ENCODE results near the gene ZNF747.

Gene ZNF747

DNA sequence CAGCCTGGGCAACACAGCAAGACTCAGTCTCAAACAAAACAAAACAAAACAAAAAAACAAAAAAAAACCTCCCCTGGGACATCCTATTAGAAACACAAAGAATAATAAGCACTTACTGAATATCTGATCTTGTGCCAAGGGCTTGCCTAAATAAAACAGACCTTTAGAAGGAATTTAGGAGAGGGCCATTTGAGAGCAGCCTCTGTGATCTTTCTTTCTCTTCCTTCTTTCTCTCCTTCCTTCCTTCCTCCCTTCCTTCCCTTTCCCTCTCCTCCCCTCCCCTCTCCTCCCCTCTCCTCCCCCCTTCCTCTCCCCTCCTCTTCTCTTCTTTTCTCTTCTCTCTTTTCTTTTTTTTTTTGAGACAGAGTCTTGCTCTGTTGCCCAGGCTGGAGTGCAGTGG, 49.8 kb downstream of the ZNF747 start:
- no peak for DNase-seq (ENCODE audit: extremely low spot score)
- POLR2A ChIA-PET: interaction anchor here (0.6 kb wide), 1 partner anchor 20 kb away, joined by 3 read pairs; no protein-coding TSS in a partner anchor
- TF ChIP-seq FOXK2 (IDR thresholded peaks at IDR 0.05) (no peak), FOXA1 (IDR thresholded peaks at IDR 0.05) (no peak), HDGF (IDR thresholded peaks at IDR 0.05; ENCODE audit: borderline replicate concordance) (no peak), ZNF384 (IDR thresholded peaks at IDR 0.05) (no peak), NFRKB (IDR thresholded peaks at IDR 0.05) (no peak), SP1 (IDR thresholded peaks at IDR 0.05) (no peak)
- CTCF ChIA-PET: no interaction called here

DNA sequence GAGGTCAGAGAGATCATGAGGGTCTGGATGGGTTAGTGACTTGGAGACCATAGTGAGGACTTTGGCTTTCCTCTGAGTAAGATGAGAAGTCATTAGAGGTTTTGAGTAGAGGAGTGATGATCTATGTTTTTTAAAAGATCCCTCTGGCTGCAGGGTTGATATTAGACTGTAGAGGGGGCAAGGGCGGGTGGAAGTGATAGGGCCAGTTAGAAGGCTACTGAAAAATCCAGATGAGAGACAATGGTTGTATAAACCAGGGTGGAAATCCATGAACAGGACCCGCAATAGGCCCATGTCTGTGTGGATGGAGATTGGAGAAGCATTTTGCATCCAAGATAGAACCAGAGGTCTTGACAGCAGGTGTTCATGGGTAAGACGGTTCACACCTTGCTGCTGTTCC, 52.3 kb downstream of the ZNF747 start:
- ChIA-PET POLR2A (interaction anchor here (0.8 kb wide), 1 partner anchor 46 kb away, joined by 3 read pairs; no protein-coding TSS in a partner anchor), CTCF (interaction anchor here (1.5 kb wide), 1 partner anchor 52 kb away, joined by 4 read pairs; the partner anchor contains the start of gene DCTPP1)
- DNase-seq (ENCODE audit: extremely low spot score): no peak
- TF ChIP-seq ZNF384 (IDR thresholded peaks at IDR 0.05) (no peak), LEF1 (IDR thresholded peaks at IDR 0.05; ENCODE audit: borderline replicate concordance) (no peak), ARNT (IDR thresholded peaks at IDR 0.05) (no peak)

DNA sequence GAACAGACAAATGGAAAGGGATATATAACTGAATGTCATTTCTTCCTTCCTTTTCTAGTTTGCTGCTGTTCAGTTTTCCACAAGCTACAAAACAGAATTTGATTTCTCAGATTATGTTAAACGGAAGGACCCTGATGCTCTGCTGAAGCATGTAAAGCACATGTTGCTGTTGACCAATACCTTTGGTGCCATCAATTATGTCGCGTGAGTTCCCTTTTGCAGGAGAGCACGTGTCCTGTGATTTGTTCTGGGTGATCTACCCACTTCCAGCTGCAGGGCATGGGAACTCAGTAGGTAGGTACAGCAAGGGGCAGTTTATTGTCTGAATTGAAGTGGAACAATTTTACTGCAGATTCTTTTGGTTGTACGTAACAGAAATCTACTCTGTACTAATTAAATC, 53.3 kb downstream of the ZNF747 start:
- DNase-seq (ENCODE audit: extremely low spot score): no peak
- CTCF ChIA-PET: no interaction called here
- no peak for TF ChIP-seq L3MBTL2 (conservative IDR thresholded peaks at IDR 0.05)
- POLR2A ChIA-PET: interaction anchor here (0.6 kb wide), 1 partner anchor 43 kb away, joined by 3 read pairs; no protein-coding TSS in a partner anchor

All from HEK293T (cell line).